Neural cell (in vitro differentiated cells): ENCODE results near the gene NCKAP5.

ENCODE experiments used
- EP300 ChIP-seq: fragments of 450-650 bp; conservative IDR thresholded peaks from 2 replicates; pipeline ENCODE4 v1.6.1; 2014; ENCODE audit warnings: antibody characterized with exemption, mild to moderate bottlenecking, moderate library complexity; ENCODE audit not compliant: poor library complexity, severe bottlenecking
- EZH2 ChIP-seq: fragments of 200-600, 300-800 bp; shearing (Covaris generic), sonication (generic); IDR thresholded peaks from 2 replicates; pipeline ENCODE4 v1.6.1; 2014; ENCODE audit warnings: antibody characterized with exemption, low read length, borderline replicate concordance, mild to moderate bottlenecking; ENCODE audit not compliant: insufficient read depth, poor library complexity, severe bottlenecking
- MXI1 ChIP-seq: fragments of 450-650 bp; conservative IDR thresholded peaks from 2 replicates; pipeline ENCODE4 v1.6.1; 2014; ENCODE audit warnings: antibody characterized with exemption, mild to moderate bottlenecking; ENCODE audit not compliant: poor library complexity, severe bottlenecking
- POLR2AphosphoS5 ChIP-seq: IDR thresholded peaks from 2 replicates; pipeline ENCODE4 v1.6.1; 2012
- RAD21 ChIP-seq: fragments of 450-650 bp; conservative IDR thresholded peaks from 2 replicates; pipeline ENCODE4 v1.6.1; 2014; ENCODE audit warnings: antibody characterized with exemption, mild to moderate bottlenecking, moderate library complexity
- SMC3 ChIP-seq: fragments of 450-650 bp; conservative IDR thresholded peaks from 2 replicates; pipeline ENCODE4 v1.6.1; 2014; ENCODE audit warnings: antibody characterized with exemption, mild to moderate bottlenecking, moderate library complexity; ENCODE audit not compliant: poor library complexity
- TAF1 ChIP-seq: IDR thresholded peaks from 2 replicates; pipeline ENCODE4 v1.6.1; 2012; ENCODE audit warnings: low read depth
- TF ChIP-seq, protein P1 (sequence below): fragments of 450-650 bp; IDR thresholded peaks from 2 replicates; pipeline ENCODE4 v1.5.1; 2014; ENCODE audit warnings: antibody characterized with exemption, mild to moderate bottlenecking, moderate library complexity; ENCODE audit not compliant: poor library complexity, severe bottlenecking
- TF ChIP-seq, protein P2 (sequence below): IDR thresholded peaks from 2 replicates; pipeline ENCODE4 v1.6.1; 2012; ENCODE audit warnings: borderline replicate concordance

DNA sequence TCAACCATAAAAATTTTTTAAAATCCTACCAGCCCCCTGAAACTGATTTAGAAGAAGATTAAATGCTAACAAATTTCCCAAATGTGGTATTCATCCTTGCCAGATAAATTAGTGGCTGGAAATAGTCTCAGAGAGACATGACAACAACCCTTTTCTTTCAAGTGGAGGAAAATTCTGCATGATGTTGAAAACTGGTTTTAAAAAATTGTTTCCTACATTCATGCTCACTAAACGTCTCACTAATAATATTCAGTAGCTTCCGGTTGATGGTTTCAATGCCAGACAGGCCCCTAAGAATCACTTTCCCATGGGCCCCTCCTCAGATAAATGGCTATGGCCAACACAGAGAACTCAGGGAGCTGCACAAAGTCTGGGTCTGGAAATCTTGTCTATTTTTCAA, 43.2 kb downstream of the NCKAP5 start:
- TF ChIP-seq, protein P1, sequence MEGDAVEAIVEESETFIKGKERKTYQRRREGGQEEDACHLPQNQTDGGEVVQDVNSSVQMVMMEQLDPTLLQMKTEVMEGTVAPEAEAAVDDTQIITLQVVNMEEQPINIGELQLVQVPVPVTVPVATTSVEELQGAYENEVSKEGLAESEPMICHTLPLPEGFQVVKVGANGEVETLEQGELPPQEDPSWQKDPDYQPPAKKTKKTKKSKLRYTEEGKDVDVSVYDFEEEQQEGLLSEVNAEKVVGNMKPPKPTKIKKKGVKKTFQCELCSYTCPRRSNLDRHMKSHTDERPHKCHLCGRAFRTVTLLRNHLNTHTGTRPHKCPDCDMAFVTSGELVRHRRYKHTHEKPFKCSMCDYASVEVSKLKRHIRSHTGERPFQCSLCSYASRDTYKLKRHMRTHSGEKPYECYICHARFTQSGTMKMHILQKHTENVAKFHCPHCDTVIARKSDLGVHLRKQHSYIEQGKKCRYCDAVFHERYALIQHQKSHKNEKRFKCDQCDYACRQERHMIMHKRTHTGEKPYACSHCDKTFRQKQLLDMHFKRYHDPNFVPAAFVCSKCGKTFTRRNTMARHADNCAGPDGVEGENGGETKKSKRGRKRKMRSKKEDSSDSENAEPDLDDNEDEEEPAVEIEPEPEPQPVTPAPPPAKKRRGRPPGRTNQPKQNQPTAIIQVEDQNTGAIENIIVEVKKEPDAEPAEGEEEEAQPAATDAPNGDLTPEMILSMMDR, result no peak
- TF ChIP-seq POLR2AphosphoS5 (no peak), EZH2 (no peak), TAF1 (no peak), EP300 (no peak), RAD21 (no peak), MXI1 (no peak), SMC3 (no peak)
- TF ChIP-seq, protein P2, sequence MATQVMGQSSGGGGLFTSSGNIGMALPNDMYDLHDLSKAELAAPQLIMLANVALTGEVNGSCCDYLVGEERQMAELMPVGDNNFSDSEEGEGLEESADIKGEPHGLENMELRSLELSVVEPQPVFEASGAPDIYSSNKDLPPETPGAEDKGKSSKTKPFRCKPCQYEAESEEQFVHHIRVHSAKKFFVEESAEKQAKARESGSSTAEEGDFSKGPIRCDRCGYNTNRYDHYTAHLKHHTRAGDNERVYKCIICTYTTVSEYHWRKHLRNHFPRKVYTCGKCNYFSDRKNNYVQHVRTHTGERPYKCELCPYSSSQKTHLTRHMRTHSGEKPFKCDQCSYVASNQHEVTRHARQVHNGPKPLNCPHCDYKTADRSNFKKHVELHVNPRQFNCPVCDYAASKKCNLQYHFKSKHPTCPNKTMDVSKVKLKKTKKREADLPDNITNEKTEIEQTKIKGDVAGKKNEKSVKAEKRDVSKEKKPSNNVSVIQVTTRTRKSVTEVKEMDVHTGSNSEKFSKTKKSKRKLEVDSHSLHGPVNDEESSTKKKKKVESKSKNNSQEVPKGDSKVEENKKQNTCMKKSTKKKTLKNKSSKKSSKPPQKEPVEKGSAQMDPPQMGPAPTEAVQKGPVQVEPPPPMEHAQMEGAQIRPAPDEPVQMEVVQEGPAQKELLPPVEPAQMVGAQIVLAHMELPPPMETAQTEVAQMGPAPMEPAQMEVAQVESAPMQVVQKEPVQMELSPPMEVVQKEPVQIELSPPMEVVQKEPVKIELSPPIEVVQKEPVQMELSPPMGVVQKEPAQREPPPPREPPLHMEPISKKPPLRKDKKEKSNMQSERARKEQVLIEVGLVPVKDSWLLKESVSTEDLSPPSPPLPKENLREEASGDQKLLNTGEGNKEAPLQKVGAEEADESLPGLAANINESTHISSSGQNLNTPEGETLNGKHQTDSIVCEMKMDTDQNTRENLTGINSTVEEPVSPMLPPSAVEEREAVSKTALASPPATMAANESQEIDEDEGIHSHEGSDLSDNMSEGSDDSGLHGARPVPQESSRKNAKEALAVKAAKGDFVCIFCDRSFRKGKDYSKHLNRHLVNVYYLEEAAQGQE, result no peak
